ENCODE data around the gene ARHGAP30.
A peak's percentile ranks its signal among the peaks of the same experiment; 100 is the strongest.

ARHGAP30 gene

GRCh38 chr1:161082996-161083747 lies 13.5 kb upstream of the ARHGAP30 start:
- DNase-seq (ENCODE audit: insufficient read length, low spot score) = no peak
- TF ChIP-seq POU2F2 (IDR thresholded peaks at IDR 0.05; ENCODE audit: low read depth, low read length) (no peak), TAF1 (IDR thresholded peaks at IDR 0.05; ENCODE audit: low read depth, low read length) (no peak), POLR2AphosphoS5 (IDR thresholded peaks at IDR 0.05; ENCODE audit: low read depth, low read length) (no peak), POLR2A (IDR thresholded peaks at IDR 0.05; ENCODE audit: low read depth, low read length) (no peak), PAX5 (IDR thresholded peaks at IDR 0.05; ENCODE audit: insufficient read depth, low read length, severe bottlenecking) (no peak), SPI1 (IDR thresholded peaks at IDR 0.05; ENCODE audit: low read depth, low read length) (no peak)
- FAIRE-seq = peak; percentile 40

- DNase-seq (ENCODE audit: insufficient read length, low spot score) = no peak
- TF ChIP-seq POLR2A (IDR thresholded peaks at IDR 0.05; ENCODE audit: low read depth, low read length) (no peak), SPI1 (IDR thresholded peaks at IDR 0.05; ENCODE audit: low read depth, low read length) (no peak), POLR2AphosphoS5 (IDR thresholded peaks at IDR 0.05; ENCODE audit: low read depth, low read length) (no peak), POU2F2 (IDR thresholded peaks at IDR 0.05; ENCODE audit: low read depth, low read length) (no peak)
- FAIRE-seq = no peak
Observed at GRCh38 chr1:161082483-161082882, 12.8 kb upstream of the ARHGAP30 start.

GRCh38 chr1:161081519-161081918 lies 11.8 kb upstream of the ARHGAP30 start:
- no peak for TF ChIP-seq TAF1 (IDR thresholded peaks at IDR 0.05; ENCODE audit: low read depth, low read length)
- no peak for TF ChIP-seq POLR2A (IDR thresholded peaks at IDR 0.05; ENCODE audit: low read depth, low read length)
- no peak for TF ChIP-seq POU2F2 (IDR thresholded peaks at IDR 0.05; ENCODE audit: low read depth, low read length)
- TF ChIP-seq SPI1 (IDR thresholded peaks at IDR 0.05; ENCODE audit: low read depth, low read length) = no peak
- FAIRE-seq (no peak), DNase-seq (ENCODE audit: insufficient read length, low spot score) (no peak)

- no peak for TF ChIP-seq POLR2A (IDR thresholded peaks at IDR 0.05; ENCODE audit: low read depth, low read length)
- TF ChIP-seq POU2F2 (IDR thresholded peaks at IDR 0.05; ENCODE audit: low read depth, low read length) = no peak
- no peak for TF ChIP-seq PAX5 (IDR thresholded peaks at IDR 0.05; ENCODE audit: insufficient read depth, low read length, severe bottlenecking)
- no peak for TF ChIP-seq POLR2AphosphoS5 (IDR thresholded peaks at IDR 0.05; ENCODE audit: low read depth, low read length)
- no peak for TF ChIP-seq TAF1 (IDR thresholded peaks at IDR 0.05; ENCODE audit: low read depth, low read length)
- no peak for TF ChIP-seq SPI1 (IDR thresholded peaks at IDR 0.05; ENCODE audit: low read depth, low read length)
- DNase-seq (ENCODE audit: insufficient read length, low spot score) = no peak
Observed at GRCh38 chr1:161080441-161081405, 11.0 kb upstream of the ARHGAP30 start.

GRCh38 chr1:161079436-161080110 lies 9.9 kb upstream of the ARHGAP30 start:
- no peak for FAIRE-seq
- DNase-seq (ENCODE audit: insufficient read length, low spot score) = no peak
- TF ChIP-seq POLR2AphosphoS5 (IDR thresholded peaks at IDR 0.05; ENCODE audit: low read depth, low read length) (no peak), POLR2A (IDR thresholded peaks at IDR 0.05; ENCODE audit: low read depth, low read length) (no peak), SPI1 (IDR thresholded peaks at IDR 0.05; ENCODE audit: low read depth, low read length) (no peak), TAF1 (IDR thresholded peaks at IDR 0.05; ENCODE audit: low read depth, low read length) (no peak), POU2F2 (IDR thresholded peaks at IDR 0.05; ENCODE audit: low read depth, low read length) (no peak), PAX5 (IDR thresholded peaks at IDR 0.05; ENCODE audit: insufficient read depth, low read length, severe bottlenecking) (no peak)

More at GRCh38 chr1:161080441-161081405, 11.0 kb upstream of the ARHGAP30 start:
- FAIRE-seq = no peak

GRCh38 chr1:161077426-161077825 lies 7.7 kb upstream of the ARHGAP30 start:
- TF ChIP-seq PAX5 (IDR thresholded peaks at IDR 0.05; ENCODE audit: insufficient read depth, low read length, severe bottlenecking) (no peak), SPI1 (IDR thresholded peaks at IDR 0.05; ENCODE audit: low read depth, low read length) (no peak), TAF1 (IDR thresholded peaks at IDR 0.05; ENCODE audit: low read depth, low read length) (no peak), POU2F2 (IDR thresholded peaks at IDR 0.05; ENCODE audit: low read depth, low read length) (no peak), POLR2AphosphoS5 (IDR thresholded peaks at IDR 0.05; ENCODE audit: low read depth, low read length) (no peak), POLR2A (IDR thresholded peaks at IDR 0.05; ENCODE audit: low read depth, low read length) (no peak)
- FAIRE-seq (no peak), DNase-seq (ENCODE audit: insufficient read length, low spot score) (no peak)

- FAIRE-seq (no peak), DNase-seq (ENCODE audit: insufficient read length, low spot score) (no peak)
- TF ChIP-seq POU2F2 (IDR thresholded peaks at IDR 0.05; ENCODE audit: low read depth, low read length) (no peak), SPI1 (IDR thresholded peaks at IDR 0.05; ENCODE audit: low read depth, low read length) (no peak), POLR2AphosphoS5 (IDR thresholded peaks at IDR 0.05; ENCODE audit: low read depth, low read length) (no peak), PAX5 (IDR thresholded peaks at IDR 0.05; ENCODE audit: insufficient read depth, low read length, severe bottlenecking) (no peak), POLR2A (IDR thresholded peaks at IDR 0.05; ENCODE audit: low read depth, low read length) (no peak), TAF1 (IDR thresholded peaks at IDR 0.05; ENCODE audit: low read depth, low read length) (no peak)
Observed at GRCh38 chr1:161076410-161076809, 6.7 kb upstream of the ARHGAP30 start.

- TF ChIP-seq POU2F2 (IDR thresholded peaks at IDR 0.05; ENCODE audit: low read depth, low read length) = no peak
- TF ChIP-seq POLR2A (IDR thresholded peaks at IDR 0.05; ENCODE audit: low read depth, low read length) = no peak
- TF ChIP-seq PAX5 (IDR thresholded peaks at IDR 0.05; ENCODE audit: insufficient read depth, low read length, severe bottlenecking) = no peak
- TF ChIP-seq SPI1 (IDR thresholded peaks at IDR 0.05; ENCODE audit: low read depth, low read length) = no peak
- TF ChIP-seq POLR2AphosphoS5 (IDR thresholded peaks at IDR 0.05; ENCODE audit: low read depth, low read length) = no peak
- no peak for TF ChIP-seq TAF1 (IDR thresholded peaks at IDR 0.05; ENCODE audit: low read depth, low read length)
- no peak for DNase-seq (ENCODE audit: insufficient read length, low spot score)
- FAIRE-seq = peak; percentile 35
Observed at GRCh38 chr1:161074676-161075368, 5.1 kb upstream of the ARHGAP30 start.

Data from GM12891 (cell line).